GM19468 (cell line): Measurements from ENCODE around the gene FOXN4.
"Not testable (repeated sequence)": the region's sequence is repeated elsewhere in the genome, so short reads cannot be mapped to it uniquely, and the experiment has no call there.

Source experiments
- ATAC-seq: cut with Tn5 transposase; IDR thresholded peaks from one replicate; pipeline ENCODE4 v1.9.1; 2021; ENCODE audit warnings: mild to moderate bottlenecking, moderate library complexity, moderate number of reproducible peaks; ENCODE audit not compliant: unreplicated experiment; ENCODE audit errors: extremely low read depth

The FOXN4 gene, protein sequence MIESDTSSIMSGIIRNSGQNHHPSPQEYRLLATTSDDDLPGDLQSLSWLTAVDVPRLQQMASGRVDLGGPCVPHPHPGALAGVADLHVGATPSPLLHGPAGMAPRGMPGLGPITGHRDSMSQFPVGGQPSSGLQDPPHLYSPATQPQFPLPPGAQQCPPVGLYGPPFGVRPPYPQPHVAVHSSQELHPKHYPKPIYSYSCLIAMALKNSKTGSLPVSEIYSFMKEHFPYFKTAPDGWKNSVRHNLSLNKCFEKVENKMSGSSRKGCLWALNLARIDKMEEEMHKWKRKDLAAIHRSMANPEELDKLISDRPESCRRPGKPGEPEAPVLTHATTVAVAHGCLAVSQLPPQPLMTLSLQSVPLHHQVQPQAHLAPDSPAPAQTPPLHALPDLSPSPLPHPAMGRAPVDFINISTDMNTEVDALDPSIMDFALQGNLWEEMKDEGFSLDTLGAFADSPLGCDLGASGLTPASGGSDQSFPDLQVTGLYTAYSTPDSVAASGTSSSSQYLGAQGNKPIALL

DNA sequence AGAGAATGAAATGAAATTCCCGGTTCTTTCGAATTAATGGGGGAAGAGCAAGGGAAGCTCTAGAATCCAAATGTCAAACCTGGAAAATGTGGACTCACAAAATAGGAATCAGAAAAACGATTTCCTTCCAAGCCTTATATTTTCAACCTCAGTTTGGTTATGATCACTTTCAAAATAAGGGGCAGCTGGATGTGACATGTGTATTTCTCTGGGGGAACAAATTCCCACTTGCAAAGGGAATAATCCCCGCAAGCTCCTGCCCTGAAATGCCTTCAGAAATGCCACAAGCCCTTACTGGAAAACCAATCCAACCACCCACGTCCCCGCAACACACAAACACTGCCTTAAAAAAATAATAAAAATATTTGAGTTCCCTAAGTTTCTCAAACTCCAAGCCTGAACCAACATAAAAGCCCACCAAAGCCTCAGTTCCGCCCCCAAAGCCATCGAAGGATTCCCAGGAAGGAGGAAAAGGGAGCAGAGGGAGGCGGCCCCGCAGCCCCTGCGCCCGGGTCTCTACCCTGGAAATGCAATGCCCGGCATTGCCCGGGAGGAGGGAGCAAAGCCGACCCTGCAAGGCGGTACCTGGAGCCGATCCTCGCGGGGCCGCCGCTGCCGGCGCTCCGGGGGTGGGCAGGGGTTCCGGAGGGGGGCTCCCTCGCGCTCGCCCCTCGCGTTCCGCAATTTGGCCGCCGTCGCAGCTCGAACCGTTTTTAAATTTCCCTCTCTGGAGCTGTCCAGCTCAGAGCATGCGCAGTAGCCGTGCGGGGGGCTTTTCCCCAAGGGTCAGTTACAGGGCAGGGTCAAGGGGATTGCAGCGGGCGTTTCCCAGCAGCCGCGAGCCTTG, at the start of gene FOXN4:
Gene FOXN4, minus strand, starts transcription at position 751 of the 847 bp plus-strand sequence. CDS start 963 bp downstream, outside the sequence.
- no peak for ATAC-seq

DNA sequence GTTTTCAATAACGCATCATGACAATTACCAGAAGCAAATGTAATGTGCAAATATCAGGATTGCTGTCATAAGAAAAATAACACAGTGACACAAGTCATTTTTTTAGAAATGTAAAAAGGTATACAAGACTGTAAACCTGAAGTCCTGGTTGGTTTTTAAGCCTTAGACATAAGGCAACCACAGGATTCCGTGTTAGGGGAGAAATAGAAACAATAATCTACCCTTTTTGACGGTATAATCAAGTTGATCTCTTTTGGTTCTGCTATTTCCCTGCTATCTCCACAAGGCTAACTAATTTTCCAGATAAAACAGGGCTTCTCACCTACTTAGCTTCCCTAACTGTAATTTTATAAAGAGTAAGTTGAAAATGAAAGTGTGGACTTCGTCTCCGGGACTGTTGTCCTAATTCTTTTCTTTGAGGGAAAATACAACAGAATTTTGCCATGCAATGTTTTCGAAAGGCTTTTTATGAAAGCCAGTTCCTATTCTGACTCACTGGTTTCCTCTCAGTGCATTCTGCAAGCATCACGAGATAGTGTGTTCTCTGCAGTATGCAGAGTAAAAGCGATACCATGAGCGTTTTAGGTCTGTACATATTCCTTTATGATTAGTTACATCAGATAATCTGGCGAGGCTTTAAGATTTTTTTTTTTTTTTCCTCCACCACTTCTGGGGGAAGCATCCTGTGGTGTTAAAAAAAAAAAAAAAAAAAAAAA, 49.2 kb upstream of the FOXN4 start:
- ATAC-seq: no peak

DNA sequence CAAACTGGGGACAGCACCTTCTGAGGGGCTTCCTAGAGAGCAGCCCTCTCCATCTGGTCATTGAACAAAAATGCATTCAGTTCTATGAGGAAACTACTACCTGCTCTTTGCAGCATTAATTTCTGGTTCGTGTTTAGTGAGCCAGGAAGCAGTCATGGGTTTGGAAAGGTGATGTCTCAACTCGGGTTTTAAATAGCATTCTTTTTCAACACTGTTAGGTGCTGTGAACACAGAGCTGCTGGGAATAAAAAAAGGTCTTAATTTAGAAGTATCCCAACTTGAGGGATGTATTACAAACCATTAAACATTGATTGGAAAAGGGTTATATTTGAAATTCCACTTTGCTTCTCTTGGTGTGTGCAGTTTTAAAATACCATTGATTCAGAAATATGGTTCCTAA, 47.9 kb upstream of the FOXN4 start:
- no peak for ATAC-seq

DNA sequence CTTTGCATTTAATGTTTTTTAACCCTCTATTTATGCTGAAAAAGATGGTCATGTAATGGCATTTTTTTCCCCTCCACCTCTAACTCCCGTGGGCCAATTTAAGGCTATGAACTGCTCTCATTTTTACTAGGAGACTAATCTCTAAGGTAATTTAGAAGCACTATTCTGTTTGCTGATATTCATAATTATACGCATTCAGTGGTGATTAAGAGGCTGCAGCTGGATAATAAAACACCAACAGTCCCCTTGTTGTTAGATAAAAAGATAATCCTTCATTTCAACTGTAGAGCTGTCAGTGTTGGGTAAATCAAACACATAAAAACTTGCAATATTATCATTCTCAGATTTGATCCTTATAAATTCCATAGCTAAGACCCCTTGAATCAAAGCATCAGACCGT, 47.5 kb upstream of the FOXN4 start:
- ATAC-seq: no peak

DNA sequence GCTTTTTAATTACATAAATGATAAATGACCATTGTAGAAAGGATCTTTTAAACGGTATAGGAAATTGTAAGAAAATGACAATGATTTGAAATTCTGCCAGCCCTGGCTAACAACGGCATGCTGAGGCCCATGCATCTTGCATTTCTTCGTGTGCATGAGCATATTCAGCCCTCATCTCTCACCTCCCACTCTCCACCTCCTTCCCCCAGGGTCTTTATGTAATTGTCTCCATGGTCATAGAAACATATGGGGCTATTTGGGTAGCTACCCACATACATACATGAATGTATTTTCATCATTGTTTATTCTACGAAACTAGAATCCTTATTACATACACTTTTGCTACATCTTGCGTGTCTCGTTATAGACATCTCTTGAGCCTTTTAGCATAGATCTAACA, 43.1 kb upstream of the FOXN4 start:
- no peak for ATAC-seq

DNA sequence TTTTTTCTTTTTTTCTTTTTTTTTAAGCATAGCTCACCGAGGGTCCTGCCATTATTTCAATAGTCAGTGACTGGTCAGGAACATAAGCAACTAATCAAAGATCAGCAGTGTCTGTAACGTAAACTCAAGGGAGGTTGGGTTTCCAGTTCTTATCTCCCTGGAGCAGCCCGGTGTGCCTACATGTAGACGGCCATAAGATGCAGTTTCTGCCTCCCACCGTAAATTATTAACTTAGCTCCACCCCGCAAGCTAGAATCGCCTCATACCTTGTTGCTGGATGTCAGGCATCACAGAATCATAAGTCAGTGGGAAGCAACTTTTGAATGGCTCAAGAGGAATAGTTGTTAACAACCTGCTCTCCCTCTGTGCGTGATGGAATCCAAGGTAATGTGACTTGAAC, 38.5 kb upstream of the FOXN4 start, which contains the start of gene MYO1H:
Gene MYO1H, plus strand, starts transcription at position 312 of the 400 bp plus-strand sequence. Its CDS starts 61 bp downstream, at position 373.
- ATAC-seq: no peak

DNA sequence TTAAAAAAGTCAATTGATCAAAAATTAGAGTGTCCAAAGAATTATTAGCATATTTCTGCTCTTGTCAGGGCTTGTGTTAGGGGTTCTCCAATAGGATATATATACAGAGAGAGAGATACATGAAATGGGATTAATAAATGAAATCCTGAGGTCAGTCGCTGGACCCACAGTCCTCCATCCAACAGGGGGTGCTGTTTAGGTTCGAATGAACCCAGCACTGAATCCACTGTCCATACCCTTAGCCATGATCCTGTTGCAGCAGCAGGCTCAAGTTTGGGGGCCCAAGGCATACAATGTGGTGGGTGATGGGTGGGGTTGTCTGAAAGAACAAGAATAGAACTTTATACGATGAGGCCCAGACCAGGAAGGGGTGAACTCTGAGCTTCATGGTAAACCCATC, 37.8 kb upstream of the FOXN4 start:
- no peak for ATAC-seq

DNA sequence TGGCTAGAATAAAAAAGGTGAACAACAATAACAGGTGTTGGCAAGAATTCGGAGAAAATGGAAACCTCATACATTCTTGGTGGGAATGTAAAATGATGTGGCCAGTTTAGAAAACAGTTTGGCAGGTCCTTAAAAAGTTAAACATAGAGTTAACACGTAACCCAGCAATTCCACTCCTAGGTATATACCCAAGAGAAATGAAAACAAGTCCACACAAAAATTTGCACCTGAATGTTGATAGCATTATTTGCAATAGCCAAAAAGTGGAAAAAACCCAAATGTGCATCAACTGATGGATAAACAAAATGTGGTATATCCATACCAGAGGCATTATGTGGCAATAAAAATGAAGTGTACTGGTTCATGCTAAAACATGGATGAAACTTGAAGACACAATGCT, 36.3 kb upstream of the FOXN4 start:
- no peak for ATAC-seq

DNA sequence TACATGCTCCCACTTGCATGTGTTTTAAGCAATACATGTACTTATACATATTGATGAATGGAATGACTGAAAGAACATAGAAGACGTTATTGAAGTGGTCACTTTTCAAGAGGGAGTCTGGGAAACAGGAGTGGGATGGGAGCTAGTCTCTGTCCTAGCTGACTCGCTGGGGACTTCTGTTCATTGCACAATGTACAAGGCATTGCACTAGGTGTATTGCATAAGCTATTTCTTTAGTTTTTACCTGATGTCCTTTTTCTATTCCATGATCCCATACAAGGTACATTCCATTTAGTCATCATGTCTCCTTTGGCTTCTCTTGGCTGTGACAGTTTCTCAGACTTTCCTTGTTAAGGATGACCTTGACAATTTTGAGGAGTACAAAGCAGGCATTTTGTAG, 34.6 kb upstream of the FOXN4 start:
- no peak for ATAC-seq

DNA sequence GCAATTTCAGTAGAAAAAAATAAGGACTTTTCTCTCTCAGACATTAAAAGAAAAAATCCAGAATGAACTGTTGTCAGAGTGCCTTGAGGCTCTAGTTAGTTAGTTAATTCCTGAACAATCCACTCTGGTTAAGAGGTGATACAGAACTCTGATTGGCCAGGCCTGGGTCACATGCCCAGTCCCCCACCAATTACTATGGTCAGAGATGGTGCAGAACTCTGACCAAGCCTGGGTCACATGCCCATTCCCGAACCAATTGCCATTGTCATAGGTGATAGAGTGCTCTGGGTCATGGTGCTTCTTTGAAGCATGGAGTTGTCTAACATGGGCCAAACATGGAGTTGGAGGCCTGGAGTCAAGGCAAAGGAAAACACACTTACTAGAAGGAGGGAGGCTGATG, 27.5 kb upstream of the FOXN4 start:
- no peak for ATAC-seq

DNA sequence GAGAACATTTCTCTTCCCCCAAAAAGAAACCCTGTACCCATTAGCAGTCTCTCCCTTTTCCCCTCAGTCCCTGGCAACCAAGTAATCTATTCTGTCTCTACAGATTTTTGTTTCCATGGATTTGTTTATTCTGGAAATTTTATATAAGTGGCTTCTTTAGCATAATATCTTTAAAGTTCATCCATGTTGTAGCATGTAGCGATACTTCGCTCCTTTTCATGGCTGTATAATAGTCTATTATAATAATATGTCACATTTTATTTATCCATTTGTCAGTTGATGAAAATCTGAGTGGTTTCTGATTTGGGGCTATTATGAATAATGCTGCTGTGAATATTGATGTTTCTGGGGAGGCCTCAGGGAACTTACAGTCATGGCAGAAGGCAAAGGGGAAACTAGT, 25.8 kb upstream of the FOXN4 start:
- no peak for ATAC-seq

DNA sequence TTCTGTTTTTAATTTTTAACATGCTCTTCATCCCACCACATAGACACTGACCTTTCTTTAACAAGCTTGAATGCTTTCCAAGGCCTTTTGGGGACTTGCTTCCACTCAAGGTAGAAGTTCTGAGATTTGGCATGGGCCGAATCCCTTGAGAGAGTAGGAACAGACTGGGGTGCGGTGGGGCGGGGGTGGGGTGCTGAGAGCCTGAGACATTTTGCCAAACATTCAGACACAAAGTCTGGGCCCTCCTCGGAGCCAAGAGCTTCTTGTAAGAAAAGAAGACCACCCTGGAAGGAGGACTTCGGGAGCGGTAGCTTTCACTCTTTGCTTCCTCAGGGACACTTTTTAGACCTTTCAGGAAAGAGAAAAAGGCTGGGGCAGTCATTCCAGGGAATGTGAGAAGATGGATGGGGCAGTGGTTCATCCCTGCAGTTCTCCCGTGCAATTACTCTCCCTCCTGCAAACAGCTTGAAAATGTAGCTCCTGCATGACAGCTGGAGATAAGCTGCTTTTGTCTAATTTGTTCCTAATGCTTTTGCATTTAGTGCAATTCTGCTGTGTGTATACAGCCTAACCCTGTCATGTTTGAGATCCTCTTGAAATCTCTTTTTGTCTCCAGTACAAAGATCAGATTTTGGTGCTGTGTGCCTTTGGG, 22.3 kb upstream of the FOXN4 start:
- ATAC-seq: no peak

DNA sequence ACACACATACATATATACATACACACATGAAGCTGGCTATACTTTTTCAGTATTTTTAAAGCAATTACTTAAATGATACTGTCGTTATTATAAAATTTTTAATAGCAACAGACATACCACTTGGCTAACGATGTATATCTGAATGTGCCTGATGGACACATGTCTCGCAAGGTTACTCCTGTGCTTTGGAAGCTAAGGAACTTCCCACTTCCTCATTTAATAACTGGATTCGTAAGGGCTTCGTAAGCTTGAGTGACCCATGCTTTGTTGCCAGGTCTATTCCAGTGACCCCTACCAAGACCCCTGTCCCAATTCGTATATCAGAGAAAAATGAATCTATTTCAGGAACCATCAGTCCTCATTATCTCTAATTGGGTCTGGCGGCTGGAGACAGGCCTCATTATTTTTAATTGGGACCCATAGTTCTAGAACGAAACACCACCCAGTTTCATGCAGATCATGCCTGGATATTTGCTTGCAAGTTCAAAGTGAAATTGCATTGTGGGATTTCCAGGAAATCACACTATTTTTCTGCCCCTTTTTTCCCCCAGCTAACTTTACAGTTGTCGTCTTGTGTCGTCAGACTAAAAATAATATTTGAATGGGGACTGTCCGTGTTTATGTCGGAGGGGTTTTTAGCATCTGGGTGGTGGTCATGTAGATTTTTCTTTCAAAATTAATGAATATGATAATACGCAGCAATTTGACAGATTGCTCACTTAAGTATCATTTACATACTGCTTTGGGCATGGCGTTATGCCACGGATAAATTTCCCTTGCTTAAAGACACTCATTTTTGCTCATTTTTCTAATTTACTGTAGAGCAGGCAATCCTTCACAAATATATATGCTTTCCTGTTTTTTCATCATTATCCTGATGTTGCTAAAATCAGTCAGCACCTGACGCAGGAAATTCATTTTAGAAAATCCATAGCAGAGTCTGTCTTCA, 21.5 kb upstream of the FOXN4 start:
- ATAC-seq: no peak

DNA sequence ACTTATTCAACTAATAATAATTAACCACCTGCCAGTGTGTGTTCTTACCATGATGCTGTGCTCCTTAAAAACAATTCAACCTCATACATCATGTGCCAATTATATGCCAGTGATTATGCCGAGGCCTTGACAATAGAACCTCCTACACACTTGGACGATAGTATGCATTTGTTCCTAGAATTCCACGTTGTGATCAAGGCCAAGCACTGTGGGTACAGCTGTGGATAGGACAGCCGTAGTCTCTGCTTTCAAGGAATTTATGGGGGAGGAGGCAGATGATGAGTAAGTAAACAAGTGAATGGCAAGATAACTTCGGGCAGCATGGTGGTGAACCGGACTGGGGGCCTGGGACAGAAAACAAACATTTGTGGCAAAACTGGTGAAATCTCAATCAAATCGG, 20.6 kb upstream of the FOXN4 start:
- ATAC-seq: no peak

DNA sequence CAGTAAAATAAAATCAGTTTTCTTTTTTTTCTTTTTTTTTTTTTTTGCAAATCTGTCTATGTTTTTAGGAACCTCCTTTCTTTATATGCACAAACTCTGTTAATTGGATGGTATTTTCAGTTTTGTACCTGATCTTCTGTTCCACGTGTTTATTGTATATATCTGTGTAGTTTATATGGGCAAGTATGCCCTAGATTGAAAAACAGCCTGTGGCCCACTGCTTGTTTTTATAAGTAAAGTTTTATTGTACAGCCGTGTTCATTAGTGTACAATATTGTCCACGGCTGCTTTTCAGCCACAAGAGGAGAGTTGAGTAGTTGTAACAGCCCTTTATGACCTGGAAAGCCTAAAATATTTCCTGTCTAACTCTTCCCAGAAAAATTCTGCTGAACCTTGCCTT, 19.9 kb upstream of the FOXN4 start:
- no peak for ATAC-seq

DNA sequence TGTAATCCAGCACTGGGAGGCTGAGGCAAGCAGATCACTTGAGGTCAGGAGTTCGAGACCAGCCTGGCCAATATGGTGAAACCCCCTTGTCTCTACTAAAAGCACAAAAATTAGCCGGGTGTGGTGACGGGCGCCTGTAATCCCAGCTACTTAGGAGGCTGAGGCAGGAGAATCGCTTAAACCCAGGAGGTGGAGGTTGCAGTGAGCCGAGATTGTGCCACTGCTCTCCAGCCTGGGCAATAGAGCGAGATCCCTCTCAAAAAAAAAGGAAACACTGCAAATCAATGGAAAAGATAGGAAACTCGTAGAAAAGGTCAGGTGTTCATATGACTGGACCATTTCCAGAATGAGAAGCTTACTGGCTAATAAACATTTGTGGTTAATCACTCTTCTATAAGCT, 12.2 kb upstream of the FOXN4 start:
- not testable (repeated sequence) for ATAC-seq

DNA sequence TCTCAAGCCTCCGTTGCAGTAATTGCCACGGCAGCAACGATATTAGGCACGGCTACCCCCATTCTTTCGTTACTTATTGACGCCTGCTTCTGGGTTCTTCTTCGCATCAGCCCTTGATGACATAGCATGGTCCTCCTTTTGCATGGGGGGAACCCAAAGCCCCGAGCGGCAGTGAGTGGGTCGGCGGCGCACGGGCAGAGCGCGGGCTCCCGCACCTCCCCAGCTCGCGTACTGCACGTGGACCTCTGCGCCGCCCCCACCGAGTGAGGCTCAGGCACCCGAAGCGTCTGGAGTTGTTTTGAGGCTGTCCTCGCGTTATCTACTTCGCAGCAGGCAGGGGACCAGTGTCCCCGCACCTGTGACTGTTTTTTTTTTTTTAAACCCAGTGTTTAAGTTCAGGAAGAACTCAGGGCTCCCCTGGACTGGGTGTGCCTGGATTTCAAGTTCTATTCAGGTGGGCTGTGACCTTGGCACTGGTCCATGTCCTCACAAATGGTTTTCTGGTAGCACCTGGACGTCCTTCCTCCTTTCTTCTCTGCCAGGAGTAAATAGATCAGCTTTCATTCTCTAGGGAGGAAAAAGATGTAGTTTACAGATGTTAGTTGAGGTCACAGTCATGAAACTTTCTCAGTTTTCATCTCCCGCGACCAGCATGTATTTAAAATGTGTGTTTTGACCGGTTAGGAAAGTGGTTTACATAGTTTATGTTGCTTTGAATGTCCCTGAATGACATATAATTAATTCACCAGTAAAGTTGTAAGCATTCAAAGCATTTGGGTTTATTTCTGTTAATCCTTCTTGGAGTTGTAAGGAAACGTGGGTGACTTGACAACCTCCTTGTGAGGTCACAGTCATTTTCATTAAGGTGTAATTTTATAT, 1.4 kb upstream of the FOXN4 start:
- no peak for ATAC-seq
